HG02840 (cell line): ENCODE results near the gene TRIM8.
"Not testable (repeated sequence)": the region's sequence is repeated elsewhere in the genome, so short reads cannot be mapped to it uniquely, and the experiment has no call there.

Experiments used
- ATAC-seq: cut with Tn5 transposase; IDR thresholded peaks from one replicate; pipeline ENCODE4 v1.9.1; 2021; ENCODE audit warnings: mild to moderate bottlenecking, moderate library complexity, moderate number of reproducible peaks; ENCODE audit not compliant: unreplicated experiment, low FRiP score

TRIM8 gene

GRCh38 chr10:102667411-102667810 lies 23.1 kb downstream of the TRIM8 start:
- not testable (repeated sequence) for ATAC-seq

GRCh38 chr10:102668326-102669107 lies 24.2 kb downstream of the TRIM8 start:
- ATAC-seq = no peak

- ATAC-seq = no peak
These were observed 25.2 kb downstream of the TRIM8 start for GRCh38 chr10:102669206-102670064.

GRCh38 chr10:102670065-102670670 lies 25.9 kb downstream of the TRIM8 start:
- ATAC-seq = no peak

- no peak for ATAC-seq
These were observed 26.7 kb downstream of the TRIM8 start for GRCh38 chr10:102670871-102671434.

GRCh38 chr10:102673236-102673818 lies 29.0 kb downstream of the TRIM8 start:
- no peak for ATAC-seq

- no peak for ATAC-seq
These were observed 29.7 kb downstream of the TRIM8 start for GRCh38 chr10:102673819-102674511.

GRCh38 chr10:102674566-102674965 lies 30.3 kb downstream of the TRIM8 start:
- ATAC-seq = no peak

- ATAC-seq = no peak
These were observed 30.9 kb downstream of the TRIM8 start for GRCh38 chr10:102675011-102675665.

- ATAC-seq = no peak
These were observed 31.6 kb downstream of the TRIM8 start for GRCh38 chr10:102675666-102676533.

GRCh38 chr10:102676534-102677315 lies 32.4 kb downstream of the TRIM8 start:
- ATAC-seq = no peak

GRCh38 chr10:102677331-102678067 lies 33.2 kb downstream of the TRIM8 start:
- no peak for ATAC-seq

- ATAC-seq = no peak
These were observed 33.8 kb downstream of the TRIM8 start for GRCh38 chr10:102678068-102678400.

GRCh38 chr10:102678842-102679289 lies 34.6 kb downstream of the TRIM8 start:
- ATAC-seq = no peak

GRCh38 chr10:102679596-102679995 lies 35.3 kb downstream of the TRIM8 start:
- ATAC-seq = no peak

- no peak for ATAC-seq
These were observed 37.4 kb downstream of the TRIM8 start for GRCh38 chr10:102681696-102682095.

- ATAC-seq = no peak
These were observed 38.1 kb downstream of the TRIM8 start for GRCh38 chr10:102682416-102682815.
